HepG2 (cell line): ENCODE measurements around the gene DCDC2. TPM values are rescaled to one million over a fixed set of nuclear protein-coding genes. Genes with fewer than 3 reads are reported as not detected.
A peak's percentile ranks its signal among the peaks of the same experiment; 100 is the strongest.

Experiments
- EEA1 ChIP-seq: sonication (generic); formaldehyde crosslinking; IDR thresholded peaks from 2 replicates; pipeline ENCODE4 v1.5.1; 2020; ENCODE audit warnings: mild to moderate bottlenecking, missing genetic modification reagents, borderline replicate concordance
- HHEX ChIP-seq: IDR thresholded peaks from 2 replicates; pipeline ENCODE4 v1.6.1; 2016; ENCODE audit warnings: control low read depth
- KDM5A ChIP-seq: fragments of 200-600 bp; sonication (generic); IDR thresholded peaks from 2 replicates; pipeline ENCODE4 v1.7.0; 2018; ENCODE audit warnings: antibody characterized with exemption, mild to moderate bottlenecking, low read length, borderline replicate concordance
- MZF1 ChIP-seq: sonication (generic); formaldehyde crosslinking; IDR thresholded peaks from 2 replicates; pipeline ENCODE4 v1.8.1; 2023; ENCODE audit warnings: mild to moderate bottlenecking, missing genetic modification reagents, borderline replicate concordance
- NFE2L1 ChIP-seq: sonication (generic); formaldehyde crosslinking; IDR thresholded peaks from 2 replicates; pipeline ENCODE4 v1.4.0; 2020; ENCODE audit warnings: missing genetic modification reagents, mild to moderate bottlenecking, borderline replicate concordance
- SIN3B ChIP-seq: fragments of 150-350 bp; IDR thresholded peaks from 2 replicates; pipeline ENCODE4 v1.6.1; 2014; ENCODE audit warnings: low read length
- ZFP1 ChIP-seq: IDR thresholded peaks from 2 replicates; pipeline ENCODE4 v1.6.1; 2016
- ZNF124 ChIP-seq: sonication (generic); formaldehyde crosslinking; IDR thresholded peaks from 2 replicates; pipeline ENCODE4 v1.4.0; 2020; ENCODE audit warnings: missing genetic modification reagents
- ZNF17 ChIP-seq: sonication (generic); formaldehyde crosslinking; IDR thresholded peaks from 2 replicates; pipeline ENCODE4 v1.5.0; 2020; ENCODE audit warnings: mild to moderate bottlenecking, missing genetic modification reagents
- ZNF33B ChIP-seq: sonication (generic); formaldehyde crosslinking; IDR thresholded peaks from 2 replicates; pipeline ENCODE4 v1.5.1; 2020; ENCODE audit warnings: mild to moderate bottlenecking, missing genetic modification reagents
- ZNF484 ChIP-seq: sonication (generic); formaldehyde crosslinking; IDR thresholded peaks from 2 replicates; pipeline ENCODE4 v1.5.1; 2020; ENCODE audit warnings: mild to moderate bottlenecking, low read depth, missing genetic modification reagents, borderline replicate concordance
- ZNF672 ChIP-seq: sonication (generic); formaldehyde crosslinking; IDR thresholded peaks from 2 replicates; pipeline ENCODE4 v1.8.1; 2022; ENCODE audit warnings: missing genetic modification reagents
- ZSCAN20 ChIP-seq: sonication (generic); formaldehyde crosslinking; IDR thresholded peaks from 2 replicates; pipeline ENCODE4 v1.4.0; 2020; ENCODE audit warnings: missing genetic modification reagents, mild to moderate bottlenecking, borderline replicate concordance
- polyA plus RNA-seq, 8 experiments: library from polyadenylated mRNA; depleted of rRNA in 3 of 8; stranded (reverse) in 7 of 8; unstranded in 1 of 8; fragments of >200 nt; fragmentation: Illumina TruSeq in 4 of 8; extraction: Trizol in 4 of 8; gene quantifications; 2 replicates each; pipeline versions ENCODE4 v1.2.1 to v1.2.3, GENCODE V29; 2011 to 2016; ENCODE audit warnings: low read depth in 4 of 8, missing spikeins in 1 of 8, mixed read lengths in 1 of 8; ENCODE audit not compliant: insufficient read depth in 1 of 8
- total RNA-seq, 5 experiments: library from RNA; depleted of rRNA; stranded (reverse); fragments of >200 nt; fragmentation: Illumina TruSeq; extraction: Trizol; gene quantifications; 2 replicates each; pipeline ENCODE4 v1.2.3, GENCODE V29; 2016; ENCODE audit warnings: low read depth in 1 of 5
- TF ChIP-seq, protein P1 (sequence below): sonication (generic); formaldehyde crosslinking; IDR thresholded peaks from 2 replicates; pipeline ENCODE4 v1.4.0; 2020; ENCODE audit warnings: mild to moderate bottlenecking, missing genetic modification reagents
- TF ChIP-seq, protein P2 (sequence below): sonication (generic); formaldehyde crosslinking; IDR thresholded peaks from 2 replicates; pipeline ENCODE4 v1.5.0; 2020; ENCODE audit warnings: mild to moderate bottlenecking, missing genetic modification reagents
- TF ChIP-seq, protein P3 (sequence below): IDR thresholded peaks from 2 replicates; pipeline ENCODE4 v1.6.1; 2016; ENCODE audit warnings: missing genetic modification reagents, missing compliant biosample characterization
- TF ChIP-seq, protein P4 (sequence below): IDR thresholded peaks from 2 replicates; pipeline ENCODE4 v1.4.0; 2020; ENCODE audit warnings: mild to moderate bottlenecking, missing genetic modification reagents

Gene DCDC2
- total and polyA plus RNA-seq, 2 of the 13 experiments (the other 11 are each of a cell fraction or from before 2014, with no cell fraction given): 9.0 to 36.2 TPM

DNA sequence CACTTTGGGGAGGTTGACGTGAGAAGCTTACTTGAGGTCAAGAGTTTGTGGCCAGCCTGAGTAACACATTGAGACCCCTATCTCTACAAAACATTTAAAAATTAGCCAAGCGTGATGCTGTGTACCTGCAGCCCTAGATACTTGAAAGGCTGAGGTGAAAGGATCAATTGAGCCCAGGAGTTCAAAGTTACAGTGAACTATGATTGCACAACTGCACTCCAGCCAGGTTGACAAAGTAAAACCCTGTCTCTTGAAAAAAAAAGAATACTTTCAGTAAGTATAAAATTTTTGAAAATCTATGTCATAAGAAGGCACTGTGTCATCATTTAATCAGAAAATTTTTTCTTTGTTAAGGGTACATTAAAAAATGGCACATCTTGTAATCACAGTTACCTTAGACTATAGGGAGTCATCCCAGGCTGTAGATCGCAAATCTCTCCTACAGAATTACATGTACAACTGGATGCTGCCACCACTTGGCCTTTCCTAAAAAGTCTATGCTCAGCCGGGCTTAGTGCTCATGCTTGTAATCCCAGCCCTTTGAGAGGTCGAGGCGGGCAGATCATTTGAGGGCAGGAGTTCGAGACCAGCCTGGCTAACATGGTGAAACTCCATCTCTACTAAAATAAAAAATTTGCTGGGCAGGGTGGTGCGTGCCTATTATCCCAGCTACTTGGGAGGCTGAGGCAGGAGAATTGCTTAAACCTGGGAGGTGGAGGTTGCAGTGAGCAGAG lies 27.8 kb upstream of the DCDC2 start (continued):
- TF ChIP-seq, protein P1, sequence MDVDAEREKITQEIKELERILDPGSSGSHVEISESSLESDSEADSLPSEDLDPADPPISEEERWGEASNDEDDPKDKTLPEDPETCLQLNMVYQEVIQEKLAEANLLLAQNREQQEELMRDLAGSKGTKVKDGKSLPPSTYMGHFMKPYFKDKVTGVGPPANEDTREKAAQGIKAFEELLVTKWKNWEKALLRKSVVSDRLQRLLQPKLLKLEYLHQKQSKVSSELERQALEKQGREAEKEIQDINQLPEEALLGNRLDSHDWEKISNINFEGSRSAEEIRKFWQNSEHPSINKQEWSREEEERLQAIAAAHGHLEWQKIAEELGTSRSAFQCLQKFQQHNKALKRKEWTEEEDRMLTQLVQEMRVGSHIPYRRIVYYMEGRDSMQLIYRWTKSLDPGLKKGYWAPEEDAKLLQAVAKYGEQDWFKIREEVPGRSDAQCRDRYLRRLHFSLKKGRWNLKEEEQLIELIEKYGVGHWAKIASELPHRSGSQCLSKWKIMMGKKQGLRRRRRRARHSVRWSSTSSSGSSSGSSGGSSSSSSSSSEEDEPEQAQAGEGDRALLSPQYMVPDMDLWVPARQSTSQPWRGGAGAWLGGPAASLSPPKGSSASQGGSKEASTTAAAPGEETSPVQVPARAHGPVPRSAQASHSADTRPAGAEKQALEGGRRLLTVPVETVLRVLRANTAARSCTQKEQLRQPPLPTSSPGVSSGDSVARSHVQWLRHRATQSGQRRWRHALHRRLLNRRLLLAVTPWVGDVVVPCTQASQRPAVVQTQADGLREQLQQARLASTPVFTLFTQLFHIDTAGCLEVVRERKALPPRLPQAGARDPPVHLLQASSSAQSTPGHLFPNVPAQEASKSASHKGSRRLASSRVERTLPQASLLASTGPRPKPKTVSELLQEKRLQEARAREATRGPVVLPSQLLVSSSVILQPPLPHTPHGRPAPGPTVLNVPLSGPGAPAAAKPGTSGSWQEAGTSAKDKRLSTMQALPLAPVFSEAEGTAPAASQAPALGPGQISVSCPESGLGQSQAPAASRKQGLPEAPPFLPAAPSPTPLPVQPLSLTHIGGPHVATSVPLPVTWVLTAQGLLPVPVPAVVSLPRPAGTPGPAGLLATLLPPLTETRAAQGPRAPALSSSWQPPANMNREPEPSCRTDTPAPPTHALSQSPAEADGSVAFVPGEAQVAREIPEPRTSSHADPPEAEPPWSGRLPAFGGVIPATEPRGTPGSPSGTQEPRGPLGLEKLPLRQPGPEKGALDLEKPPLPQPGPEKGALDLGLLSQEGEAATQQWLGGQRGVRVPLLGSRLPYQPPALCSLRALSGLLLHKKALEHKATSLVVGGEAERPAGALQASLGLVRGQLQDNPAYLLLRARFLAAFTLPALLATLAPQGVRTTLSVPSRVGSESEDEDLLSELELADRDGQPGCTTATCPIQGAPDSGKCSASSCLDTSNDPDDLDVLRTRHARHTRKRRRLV (CRISPR knock-in tag): no peak
- TF ChIP-seq, protein P2, sequence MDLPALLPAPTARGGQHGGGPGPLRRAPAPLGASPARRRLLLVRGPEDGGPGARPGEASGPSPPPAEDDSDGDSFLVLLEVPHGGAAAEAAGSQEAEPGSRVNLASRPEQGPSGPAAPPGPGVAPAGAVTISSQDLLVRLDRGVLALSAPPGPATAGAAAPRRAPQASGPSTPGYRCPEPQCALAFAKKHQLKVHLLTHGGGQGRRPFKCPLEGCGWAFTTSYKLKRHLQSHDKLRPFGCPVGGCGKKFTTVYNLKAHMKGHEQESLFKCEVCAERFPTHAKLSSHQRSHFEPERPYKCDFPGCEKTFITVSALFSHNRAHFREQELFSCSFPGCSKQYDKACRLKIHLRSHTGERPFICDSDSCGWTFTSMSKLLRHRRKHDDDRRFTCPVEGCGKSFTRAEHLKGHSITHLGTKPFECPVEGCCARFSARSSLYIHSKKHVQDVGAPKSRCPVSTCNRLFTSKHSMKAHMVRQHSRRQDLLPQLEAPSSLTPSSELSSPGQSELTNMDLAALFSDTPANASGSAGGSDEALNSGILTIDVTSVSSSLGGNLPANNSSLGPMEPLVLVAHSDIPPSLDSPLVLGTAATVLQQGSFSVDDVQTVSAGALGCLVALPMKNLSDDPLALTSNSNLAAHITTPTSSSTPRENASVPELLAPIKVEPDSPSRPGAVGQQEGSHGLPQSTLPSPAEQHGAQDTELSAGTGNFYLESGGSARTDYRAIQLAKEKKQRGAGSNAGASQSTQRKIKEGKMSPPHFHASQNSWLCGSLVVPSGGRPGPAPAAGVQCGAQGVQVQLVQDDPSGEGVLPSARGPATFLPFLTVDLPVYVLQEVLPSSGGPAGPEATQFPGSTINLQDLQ (CRISPR knock-in tag): no peak
- no peak for TF ChIP-seq MZF1 (CRISPR knock-in tag)
- no peak for TF ChIP-seq SIN3B
- TF ChIP-seq ZNF33B (CRISPR knock-in tag): no peak
- TF ChIP-seq ZNF124: peak; percentile 88; the same call in 1 of the 2 replicates
- TF ChIP-seq KDM5A: peak; percentile 37; the same call in 1 of the 2 replicates
- TF ChIP-seq ZNF484 (CRISPR knock-in tag): no peak
- no peak for TF ChIP-seq ZNF672
- peak; percentile 97 for TF ChIP-seq ZFP1 (CRISPR knock-in tag)
- TF ChIP-seq, protein P3, sequence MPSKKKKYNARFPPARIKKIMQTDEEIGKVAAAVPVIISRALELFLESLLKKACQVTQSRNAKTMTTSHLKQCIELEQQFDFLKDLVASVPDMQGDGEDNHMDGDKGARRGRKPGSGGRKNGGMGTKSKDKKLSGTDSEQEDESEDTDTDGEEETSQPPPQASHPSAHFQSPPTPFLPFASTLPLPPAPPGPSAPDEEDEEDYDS (CRISPR knock-in tag): no peak; the same call in 1 of the 2 replicates
- no peak for TF ChIP-seq ZNF17 (CRISPR knock-in tag)
- TF ChIP-seq, protein P4, sequence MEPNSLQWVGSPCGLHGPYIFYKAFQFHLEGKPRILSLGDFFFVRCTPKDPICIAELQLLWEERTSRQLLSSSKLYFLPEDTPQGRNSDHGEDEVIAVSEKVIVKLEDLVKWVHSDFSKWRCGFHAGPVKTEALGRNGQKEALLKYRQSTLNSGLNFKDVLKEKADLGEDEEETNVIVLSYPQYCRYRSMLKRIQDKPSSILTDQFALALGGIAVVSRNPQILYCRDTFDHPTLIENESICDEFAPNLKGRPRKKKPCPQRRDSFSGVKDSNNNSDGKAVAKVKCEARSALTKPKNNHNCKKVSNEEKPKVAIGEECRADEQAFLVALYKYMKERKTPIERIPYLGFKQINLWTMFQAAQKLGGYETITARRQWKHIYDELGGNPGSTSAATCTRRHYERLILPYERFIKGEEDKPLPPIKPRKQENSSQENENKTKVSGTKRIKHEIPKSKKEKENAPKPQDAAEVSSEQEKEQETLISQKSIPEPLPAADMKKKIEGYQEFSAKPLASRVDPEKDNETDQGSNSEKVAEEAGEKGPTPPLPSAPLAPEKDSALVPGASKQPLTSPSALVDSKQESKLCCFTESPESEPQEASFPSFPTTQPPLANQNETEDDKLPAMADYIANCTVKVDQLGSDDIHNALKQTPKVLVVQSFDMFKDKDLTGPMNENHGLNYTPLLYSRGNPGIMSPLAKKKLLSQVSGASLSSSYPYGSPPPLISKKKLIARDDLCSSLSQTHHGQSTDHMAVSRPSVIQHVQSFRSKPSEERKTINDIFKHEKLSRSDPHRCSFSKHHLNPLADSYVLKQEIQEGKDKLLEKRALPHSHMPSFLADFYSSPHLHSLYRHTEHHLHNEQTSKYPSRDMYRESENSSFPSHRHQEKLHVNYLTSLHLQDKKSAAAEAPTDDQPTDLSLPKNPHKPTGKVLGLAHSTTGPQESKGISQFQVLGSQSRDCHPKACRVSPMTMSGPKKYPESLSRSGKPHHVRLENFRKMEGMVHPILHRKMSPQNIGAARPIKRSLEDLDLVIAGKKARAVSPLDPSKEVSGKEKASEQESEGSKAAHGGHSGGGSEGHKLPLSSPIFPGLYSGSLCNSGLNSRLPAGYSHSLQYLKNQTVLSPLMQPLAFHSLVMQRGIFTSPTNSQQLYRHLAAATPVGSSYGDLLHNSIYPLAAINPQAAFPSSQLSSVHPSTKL (CRISPR knock-in tag): peak; percentile 99
- no peak for TF ChIP-seq NFE2L1 (CRISPR knock-in tag)
- peak; percentile 79 for TF ChIP-seq HHEX
- TF ChIP-seq EEA1 (CRISPR knock-in tag): no peak
- TF ChIP-seq ZSCAN20 (CRISPR knock-in tag): no peak
